ENCODE measurements around the gene GMIP. TPM values are rescaled to one million over a fixed set of nuclear protein-coding genes. Genes with fewer than 3 reads are reported as not detected.

The GMIP gene, protein sequence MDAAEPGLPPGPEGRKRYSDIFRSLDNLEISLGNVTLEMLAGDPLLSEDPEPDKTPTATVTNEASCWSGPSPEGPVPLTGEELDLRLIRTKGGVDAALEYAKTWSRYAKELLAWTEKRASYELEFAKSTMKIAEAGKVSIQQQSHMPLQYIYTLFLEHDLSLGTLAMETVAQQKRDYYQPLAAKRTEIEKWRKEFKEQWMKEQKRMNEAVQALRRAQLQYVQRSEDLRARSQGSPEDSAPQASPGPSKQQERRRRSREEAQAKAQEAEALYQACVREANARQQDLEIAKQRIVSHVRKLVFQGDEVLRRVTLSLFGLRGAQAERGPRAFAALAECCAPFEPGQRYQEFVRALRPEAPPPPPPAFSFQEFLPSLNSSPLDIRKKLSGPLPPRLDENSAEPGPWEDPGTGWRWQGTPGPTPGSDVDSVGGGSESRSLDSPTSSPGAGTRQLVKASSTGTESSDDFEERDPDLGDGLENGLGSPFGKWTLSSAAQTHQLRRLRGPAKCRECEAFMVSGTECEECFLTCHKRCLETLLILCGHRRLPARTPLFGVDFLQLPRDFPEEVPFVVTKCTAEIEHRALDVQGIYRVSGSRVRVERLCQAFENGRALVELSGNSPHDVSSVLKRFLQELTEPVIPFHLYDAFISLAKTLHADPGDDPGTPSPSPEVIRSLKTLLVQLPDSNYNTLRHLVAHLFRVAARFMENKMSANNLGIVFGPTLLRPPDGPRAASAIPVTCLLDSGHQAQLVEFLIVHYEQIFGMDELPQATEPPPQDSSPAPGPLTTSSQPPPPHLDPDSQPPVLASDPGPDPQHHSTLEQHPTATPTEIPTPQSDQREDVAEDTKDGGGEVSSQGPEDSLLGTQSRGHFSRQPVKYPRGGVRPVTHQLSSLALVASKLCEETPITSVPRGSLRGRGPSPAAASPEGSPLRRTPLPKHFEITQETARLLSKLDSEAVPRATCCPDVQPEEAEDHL
- total RNA-seq, result 4.4 and 5.9 TPM in 2 replicates

DNA sequence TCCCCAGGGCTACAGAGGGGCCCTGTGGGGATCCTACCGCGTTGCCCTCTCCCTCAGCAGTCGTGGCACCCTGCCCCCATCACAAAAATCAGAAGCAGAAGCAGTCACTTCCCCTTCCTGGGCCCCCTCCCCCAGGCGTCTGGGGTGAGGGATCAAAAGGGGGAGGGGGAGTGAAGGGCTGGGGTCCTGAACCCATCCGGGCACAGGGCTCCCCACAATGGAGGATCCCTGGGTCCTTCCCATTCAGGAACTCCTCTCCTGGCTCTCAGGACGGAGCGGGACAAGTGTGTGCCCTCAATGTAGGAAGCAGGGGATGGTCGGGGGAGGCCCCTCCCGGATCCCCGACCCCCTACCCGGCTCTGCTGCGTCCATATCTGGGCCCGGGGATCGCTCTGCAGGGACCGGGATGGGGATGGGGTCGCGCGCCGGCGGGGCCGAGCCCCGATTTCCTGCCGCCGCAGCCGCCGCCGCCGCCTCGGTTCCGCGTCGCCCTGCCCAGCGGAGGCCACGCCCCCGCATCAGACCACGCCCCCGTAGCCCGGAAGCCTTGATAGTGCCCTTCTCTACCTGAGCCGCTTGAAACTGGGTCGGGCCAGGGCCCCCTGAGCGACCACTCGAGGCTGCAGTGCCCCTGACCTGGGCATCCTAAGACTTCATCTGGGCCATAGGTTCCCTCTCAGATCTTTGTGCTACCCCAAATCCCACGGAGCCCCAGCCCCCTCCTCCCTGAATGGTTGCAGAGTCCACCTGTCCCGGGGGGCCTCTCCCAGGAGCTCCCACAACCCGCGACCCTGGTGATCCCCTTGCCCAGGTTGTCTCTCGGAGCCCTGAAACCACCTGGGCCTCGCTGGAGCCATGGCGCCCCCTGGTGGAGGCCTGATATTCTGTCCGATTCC lies at the start of gene GMIP:
Gene GMIP (minus strand): TSS at position 500 of the 896 bp plus-strand sequence. CDS start 128 bp downstream, at position 372.

DNA sequence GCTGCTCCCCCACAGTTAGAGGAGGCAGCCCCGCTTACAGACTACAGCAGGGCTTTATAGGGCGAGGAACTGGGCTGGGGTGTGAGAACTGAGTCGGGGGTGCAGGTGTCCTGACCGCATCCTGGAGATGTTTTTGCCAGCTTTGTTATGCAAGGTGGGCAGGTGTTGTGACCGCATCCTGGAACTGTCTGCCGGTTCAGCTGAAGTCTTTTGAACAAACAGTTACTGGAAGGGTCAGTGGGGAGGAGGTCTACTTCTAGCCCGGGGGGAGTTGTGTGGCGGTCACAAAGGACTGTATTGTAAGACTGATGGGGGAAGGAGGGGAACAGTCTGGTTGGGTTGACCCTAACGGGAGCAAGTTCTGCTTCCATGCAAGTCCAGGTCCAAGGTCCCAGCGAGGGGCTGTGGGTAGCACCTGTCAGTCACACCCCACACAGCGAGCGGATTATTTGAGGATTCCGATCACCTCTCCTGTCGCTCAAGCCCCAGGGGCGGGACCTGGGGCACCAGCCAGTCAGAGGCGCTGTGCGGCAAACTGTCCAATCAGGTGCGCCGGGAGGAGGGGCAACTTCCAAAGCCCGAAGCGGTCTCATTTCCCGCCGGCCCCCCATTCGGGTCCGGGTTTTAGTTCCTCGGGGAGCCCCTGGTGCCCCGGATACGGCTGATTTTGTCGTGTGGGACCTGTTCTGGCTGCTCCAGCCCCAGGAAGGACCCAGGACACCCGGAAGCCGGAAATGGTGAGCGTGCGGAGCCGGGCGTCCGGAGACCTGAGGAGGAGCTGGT lies 25.0 kb upstream of the GMIP start, which contains the start of gene ZNF101:
Gene ZNF101 (plus strand): TSS at position 610 of the 783 bp plus-strand sequence. CDS start 125 bp downstream, at position 735.

GRCh38 chr19:19663256-19664120 lies 20.0 kb upstream of the GMIP start, which contains the start of gene ATP13A1:
Gene ATP13A1 (minus strand): TSS chr19:19663676. CDS start chr19:19663666, 10 bp downstream.

GRCh38 chr19:19627621-19628500 lies 15.6 kb downstream of the GMIP start, which contains the start of gene LPAR2:
Gene LPAR2 (minus strand): TSS chr19:19628220. CDS start chr19:19627275, 945 bp downstream.

DNA sequence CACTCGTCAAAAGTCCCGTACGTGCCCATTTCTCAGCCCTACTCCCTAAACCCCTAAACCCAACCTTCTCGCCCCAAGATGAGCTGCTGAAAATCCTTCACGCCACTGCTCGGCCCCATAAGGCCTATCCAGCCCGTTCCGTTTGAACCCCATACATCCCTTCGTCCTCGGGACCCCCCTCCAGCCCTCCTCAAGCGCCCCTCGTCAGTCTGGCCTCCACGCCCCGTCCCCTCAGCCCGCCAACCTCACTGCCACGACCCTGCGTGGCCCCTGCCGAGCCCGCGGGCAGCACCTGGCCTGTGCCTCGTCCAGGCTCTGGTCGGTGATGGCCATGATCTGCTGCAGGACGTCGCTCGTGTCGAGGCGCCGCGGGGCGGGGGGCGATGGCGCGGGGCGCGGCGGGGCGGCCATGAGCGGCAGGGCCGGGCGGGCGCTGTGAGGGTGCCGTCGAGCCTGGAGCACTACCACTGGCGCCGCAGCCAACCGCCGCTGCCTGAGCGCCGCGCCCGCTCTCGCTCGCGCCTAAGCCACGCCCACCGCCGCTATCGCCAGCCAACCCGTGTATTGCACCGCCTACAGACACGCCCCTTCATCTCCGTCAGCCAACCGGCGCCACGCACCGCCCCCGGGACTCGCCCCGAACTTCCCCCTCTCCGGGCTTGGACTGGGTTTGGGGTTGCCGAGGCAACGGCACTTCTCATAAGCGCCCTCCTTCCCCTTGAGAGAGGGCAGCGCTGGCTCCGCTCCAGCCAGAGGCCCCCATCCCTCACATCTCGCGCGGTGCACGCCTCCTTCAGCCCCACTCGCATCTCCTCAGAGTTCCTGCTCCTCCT lies 25.0 kb downstream of the GMIP start, which contains the start of gene PBX4:
Gene PBX4 (minus strand): TSS at position 469 of the 833 bp plus-strand sequence. CDS start 58 bp downstream, at position 411.

Other genes starting within 250 kb of the GMIP start
- gene GATAD2A, start 238.0 kb downstream of the GMIP start, total RNA-seq, result 40.3 and 55.7 TPM in 2 replicates
- 1.7 and 1.8 TPM in 2 replicates for gene TSSK6, start 128.1 kb downstream of the GMIP start, total RNA-seq
- gene NDUFA13, start 127.4 kb downstream of the GMIP start, total RNA-seq, result 128 TPM in 2 replicates
- 0.26 and 0.40 TPM in 2 replicates for gene YJEFN3, start 114.7 kb downstream of the GMIP start, total RNA-seq
- 0.17 and 0.20 TPM in 2 replicates for gene CILP2, start 105.4 kb downstream of the GMIP start, total RNA-seq
- 0.10 and 0.26 TPM in 2 replicates for gene PBX4, start 25.0 kb downstream of the GMIP start, total RNA-seq
- 1.1 and 1.7 TPM in 2 replicates for gene LPAR2, start 15.4 kb downstream of the GMIP start, total RNA-seq
- 42.6 and 67.5 TPM in 2 replicates for gene ATP13A1, start 20.0 kb upstream of the GMIP start, total RNA-seq
- gene ZNF101, start 25.2 kb upstream of the GMIP start, total RNA-seq, result 4.6 and 5.4 TPM in 2 replicates
- gene ZNF14, start 89.5 kb upstream of the GMIP start, total RNA-seq, result 4.1 and 5.3 TPM in 2 replicates
- gene ZNF506, start 178.1 kb upstream of the GMIP start, total RNA-seq, result 10.0 and 10.1 TPM in 2 replicates
- gene ZNF253, start 222.2 kb upstream of the GMIP start, total RNA-seq, result 3.1 and 3.2 TPM in 2 replicates